ENCODE results near the gene UBQLN3.

The UBQLN3 gene

DNA sequence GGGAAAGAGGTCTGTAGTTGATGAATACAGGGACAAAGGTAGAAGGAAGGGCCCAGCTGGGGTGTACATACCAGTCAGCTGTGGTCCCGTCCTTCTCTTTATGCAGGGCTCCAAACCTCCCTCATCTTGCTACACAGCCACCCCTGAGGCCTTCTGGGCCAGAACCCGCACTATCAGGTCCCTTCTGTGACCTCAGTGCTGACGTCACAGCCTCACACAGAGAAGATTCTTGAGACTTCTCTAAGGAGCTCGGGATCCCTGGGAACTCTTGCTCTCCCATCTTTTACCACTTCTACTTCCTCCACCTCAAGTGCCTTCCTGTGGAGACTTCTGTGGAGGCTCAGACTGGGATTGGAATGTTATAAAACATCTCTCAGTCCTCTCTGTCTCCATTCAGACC is at the start of gene UBQLN3:
UBQLN3 (minus strand) TSS at position 155 of the 400 bp plus-strand sequence. CDS start 399 bp downstream, outside the sequence.
- no peak for DNase-seq

DNA sequence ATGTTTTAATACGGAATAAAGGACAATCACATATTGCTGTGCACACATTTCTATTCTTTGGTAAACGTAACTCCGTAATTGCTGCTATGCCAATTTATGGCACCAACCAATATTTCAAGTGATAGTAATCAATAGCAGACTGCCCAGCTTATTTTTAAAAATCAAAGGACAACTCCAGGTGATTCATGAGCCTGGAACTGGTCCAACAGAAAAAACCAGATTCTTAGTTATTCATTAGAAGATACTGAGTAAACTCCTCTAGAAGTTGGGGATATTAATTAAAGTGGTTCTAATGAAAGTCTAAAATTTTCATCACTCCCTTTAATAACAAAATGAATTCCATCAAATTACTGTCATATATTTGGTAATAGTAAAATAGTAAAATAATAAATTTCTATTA is 48.0 kb upstream of the UBQLN3 start:
- no peak for DNase-seq

DNA sequence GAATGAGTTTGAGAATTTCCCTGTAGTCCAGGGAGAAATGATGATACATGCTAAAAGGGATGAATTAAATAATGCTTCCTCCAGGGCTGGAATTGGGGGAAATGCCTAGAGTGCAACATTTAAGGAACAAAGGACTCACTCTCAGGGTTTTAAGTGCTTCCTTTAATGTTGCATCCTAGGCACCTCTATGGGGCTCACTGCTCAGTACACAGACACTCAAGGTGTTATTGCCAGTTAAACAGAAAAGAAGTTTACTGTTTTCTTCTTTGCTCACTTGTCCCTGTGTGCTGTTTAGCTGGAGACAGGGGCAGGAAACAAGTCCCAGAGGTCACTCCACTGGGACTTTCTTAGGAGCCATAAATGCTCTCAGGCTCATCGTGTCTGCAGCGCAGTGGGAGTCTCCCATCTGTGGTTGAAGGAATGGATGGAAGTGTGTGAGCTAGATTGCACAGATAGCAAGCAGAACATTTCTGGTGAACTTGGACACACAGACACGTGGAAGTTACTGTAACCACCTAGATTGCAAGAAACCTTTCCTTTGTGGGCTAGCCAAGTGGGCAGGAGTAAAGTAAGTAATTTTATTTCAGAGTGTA is 46.9 kb upstream of the UBQLN3 start:
- DNase-seq, result no peak

DNA sequence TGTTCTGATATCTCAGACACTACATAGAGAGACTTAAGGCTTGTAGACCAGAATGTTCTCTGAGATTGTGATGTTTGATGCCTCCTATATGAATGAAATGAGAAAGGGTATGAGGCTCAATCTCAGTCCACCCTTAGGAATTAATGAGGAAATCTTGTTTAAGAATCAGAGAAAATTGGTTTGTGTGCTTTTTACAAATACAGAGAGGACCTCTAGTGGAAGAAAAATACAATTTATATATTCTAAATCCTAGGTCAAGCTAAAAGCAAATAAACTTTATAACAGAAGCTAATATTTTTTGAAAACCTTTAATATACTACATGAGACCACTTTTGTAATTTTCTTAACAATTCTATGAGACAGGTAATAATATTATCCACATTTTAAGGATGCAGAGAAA is 43.6 kb upstream of the UBQLN3 start:
- DNase-seq, result no peak

DNA sequence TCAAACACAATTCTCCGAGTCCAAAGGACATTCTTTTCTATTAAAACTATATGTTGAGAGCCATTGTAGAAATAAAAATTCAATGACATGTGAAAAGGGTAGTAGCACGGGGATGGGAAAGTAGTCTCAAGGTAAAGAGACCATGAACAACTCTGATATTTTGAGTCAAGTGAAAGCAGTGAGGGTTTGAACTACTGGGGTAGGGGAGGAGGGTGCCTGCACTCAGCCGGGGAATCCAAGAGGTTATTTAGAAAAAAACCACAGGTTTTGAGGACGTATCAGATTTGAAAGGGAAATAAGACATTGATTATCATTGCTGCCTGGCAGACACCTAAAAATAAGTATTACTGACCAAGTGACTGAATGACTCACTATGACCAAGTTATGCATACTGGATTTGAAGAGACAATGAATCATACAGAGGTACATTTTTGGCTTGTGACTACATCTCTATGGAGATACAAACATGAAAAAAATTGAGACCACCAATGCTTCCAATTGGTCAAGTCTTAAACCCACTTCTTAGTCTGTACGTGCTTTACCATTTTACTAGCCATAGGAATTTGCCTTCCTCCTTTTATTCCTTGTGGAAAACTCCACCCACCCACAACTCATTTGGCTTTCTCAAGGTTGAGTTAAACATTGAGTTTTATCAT is 40.8 kb upstream of the UBQLN3 start:
- no peak for DNase-seq

DNA sequence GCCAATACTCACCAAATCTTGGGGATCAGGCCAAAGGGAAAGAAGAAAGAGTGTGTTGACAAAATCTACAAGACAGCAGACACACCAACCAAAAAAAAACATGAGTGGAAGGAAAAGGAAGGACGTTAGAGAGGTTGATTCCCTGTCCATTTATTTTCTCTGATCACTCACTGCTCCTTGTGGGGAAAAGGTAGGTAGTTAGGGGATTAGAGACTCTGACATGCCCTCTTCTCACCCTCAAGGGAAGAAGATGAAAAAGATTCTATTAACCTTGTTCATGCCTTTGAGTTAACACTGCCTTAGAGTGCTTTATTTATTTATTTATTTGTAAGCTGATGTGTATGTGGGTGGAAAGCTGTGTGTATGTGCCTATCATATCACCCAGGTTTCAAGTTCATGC is 38.7 kb upstream of the UBQLN3 start, which contains the start of gene OR52H1:
OR52H1 (minus strand) TSS at position 101 of the 400 bp plus-strand sequence. CDS start 3,035 bp downstream, outside the sequence.
- DNase-seq, result no peak

DNA sequence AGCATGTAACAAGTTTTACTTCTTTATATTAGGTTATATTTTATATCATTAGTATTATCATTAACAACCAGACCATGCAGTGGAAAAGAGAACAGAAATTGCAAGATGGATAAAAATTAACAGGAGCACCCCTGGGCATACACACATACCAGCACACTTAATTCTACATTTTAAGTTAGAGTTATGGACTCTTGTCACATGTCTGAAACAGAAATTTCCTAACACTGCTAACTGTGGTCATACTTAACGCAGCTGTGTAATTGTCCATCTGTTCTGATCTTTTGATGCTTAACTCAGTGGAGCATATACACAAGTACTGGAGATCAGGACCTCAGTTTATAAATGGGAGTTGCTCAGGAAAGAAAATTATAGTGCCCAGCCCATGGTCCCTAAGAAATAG is 38.2 kb upstream of the UBQLN3 start:
- no peak for DNase-seq

DNA sequence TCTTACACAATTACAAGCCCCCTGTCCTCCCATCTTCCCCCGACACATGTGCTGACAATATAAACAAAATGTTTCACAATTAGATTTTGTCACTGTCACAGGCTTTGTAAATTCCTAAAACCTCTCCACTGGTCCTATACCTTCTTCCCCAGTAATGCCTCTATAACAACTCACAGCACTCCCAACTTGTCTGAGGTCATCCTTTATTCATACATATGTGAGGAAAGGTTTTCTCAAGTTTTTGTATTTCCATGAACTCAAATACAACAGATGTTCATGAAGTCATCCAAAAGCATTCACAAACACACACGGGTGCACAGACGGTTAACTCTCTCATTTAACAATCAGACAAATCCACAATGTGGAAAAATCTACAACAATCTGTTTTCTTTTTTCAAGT is 36.7 kb upstream of the UBQLN3 start:
- no peak for DNase-seq

DNA sequence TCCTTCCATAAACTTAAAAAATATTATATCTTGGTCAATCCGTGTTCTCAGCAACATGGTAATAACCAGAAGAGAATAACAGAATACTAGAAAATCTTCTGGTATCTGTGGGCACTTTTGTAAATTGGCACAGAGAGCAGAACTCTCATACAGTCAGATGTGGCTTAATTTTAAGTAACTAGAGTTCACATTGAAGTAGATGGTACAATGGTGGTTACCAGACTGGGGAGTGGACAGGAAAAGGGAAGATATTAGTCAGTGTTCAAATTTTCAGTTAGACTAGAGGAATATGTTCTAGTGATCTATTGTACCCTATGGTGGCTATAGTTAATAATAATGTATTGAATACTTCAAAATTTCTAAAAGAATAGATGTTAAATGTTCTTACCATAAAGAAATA is 31.7 kb upstream of the UBQLN3 start:
- no peak for DNase-seq

DNA sequence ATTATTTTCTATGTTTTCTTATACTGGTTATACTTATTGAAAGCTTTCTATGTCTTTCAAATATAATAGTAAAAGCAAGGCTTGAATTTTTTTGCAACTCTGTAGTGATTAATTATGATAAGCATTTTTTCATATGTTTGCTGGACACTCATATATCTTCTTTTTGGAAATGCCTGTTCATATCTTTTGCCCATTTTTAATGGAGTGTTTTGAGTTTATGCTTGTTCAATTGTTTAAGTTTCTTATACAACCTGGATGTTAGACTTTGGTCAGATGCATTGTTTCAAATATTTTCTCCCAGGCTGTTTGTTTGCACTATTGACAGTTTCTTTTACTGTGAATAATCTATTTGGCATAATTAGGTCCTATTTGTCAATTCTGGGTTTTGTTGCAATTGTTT is 26.7 kb upstream of the UBQLN3 start:
- DNase-seq, result no peak

DNA sequence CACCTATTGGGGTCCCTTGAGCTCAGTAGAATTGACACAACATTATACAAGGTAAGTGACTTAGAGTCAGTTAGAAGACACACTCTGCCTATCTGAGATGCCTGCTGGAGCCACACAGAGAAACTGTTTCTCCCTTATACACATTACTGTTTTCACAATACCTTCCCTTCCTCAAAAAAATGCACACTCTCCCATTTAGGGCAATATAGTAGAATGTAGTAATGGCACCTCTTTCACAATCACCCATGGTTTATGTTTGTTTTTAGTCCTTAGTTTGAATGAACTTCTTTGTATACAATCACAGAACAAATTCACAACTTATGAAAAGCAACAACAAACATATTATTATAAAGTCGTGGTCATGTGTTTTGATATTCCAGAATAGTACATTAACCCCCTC is 24.3 kb upstream of the UBQLN3 start:
- DNase-seq, result no peak

DNA sequence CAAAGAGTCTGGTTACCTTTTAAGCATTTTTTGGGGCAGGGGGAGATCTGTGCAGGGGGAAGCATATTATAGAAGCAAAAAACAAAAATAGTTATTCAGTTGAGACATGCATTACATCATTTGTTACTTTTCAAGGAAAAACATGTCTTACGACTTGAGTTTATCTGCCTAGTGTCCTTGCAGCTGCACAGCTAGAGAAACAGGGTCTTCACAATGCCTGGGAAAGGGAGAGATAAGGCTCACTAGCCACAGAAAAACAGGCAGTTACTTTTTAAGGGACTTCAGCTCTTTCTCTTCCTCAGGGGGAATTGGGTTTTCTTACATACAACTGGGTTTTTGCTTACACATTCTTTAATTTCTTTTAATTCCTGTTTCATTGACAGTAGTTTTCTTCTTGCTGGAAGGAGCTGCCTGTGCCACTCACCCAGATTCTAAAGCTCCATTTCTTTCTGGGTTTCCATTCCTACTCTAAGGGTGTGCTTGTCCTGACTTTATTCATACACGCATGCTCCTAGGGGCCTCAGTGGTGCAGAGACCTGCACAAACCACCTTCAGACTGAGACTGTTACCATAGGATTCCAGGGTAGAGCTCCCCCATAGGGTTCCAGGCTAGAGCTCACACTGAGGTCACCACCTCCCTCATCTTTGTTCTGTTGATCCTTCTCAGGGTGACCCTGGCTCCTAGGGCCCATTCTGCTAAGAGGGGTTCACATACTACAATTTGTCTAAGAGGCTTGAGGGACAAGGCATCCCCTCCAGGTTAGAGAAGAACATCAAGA is 21.5 kb upstream of the UBQLN3 start:
- DNase-seq, result no peak

DNA sequence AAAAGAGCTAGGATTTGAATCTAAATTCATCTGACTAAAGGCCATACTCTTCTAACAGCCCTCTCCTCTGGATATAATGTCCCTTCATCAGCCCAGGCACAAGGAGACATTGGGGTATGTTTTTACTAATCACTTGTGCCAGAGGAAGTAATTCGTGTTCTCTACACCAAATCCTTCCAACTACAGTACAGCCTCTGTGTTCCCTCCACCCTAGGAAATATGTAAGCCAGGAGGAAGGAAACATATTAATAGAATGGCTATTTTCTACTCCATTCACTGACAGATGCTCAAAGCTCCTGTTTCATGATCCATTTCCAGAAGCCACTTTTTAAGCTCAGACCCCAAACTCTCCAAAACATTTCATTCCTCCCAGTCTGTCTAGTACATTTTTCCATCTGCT is 18.7 kb upstream of the UBQLN3 start:
- DNase-seq, result no peak

DNA sequence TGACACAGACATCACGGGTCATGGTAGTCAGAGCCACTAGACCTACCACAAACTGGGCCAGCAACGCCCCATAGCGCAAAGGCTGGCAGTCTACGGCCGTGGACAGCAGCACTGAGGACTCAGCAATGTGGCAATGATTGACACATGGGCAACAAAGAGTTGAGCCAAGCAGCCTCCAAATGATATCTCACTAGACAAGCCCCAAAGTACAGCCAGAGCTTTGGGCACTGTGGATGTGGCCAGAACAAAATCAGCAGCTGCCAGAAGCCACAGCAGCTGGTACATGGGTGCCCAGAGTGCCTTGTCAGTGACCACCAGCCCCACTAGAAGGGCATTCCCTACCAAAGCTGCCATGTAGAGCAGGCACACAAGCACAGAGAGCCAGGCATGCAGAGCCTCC is 18.0 kb upstream of the UBQLN3 start:
- DNase-seq, result no peak

DNA sequence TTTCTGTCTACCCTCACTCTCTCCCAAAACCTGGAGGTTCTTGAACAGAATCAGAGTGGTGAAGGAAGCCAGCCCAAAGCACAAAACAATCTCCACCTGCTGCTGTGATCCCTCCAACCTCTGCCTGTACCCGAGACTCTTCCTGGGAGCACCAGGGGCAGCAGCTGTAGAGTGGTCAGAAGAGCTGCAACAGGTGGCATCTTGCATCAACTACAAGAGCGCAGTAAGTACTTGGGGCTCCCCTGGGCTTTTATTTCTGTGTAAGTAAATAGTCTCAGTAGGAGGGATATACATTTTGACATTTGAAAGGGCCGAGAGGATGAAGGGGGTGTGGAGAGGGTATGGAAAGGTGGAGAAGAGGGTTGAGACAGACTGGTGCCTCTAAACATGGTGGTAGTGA is 15.0 kb upstream of the UBQLN3 start:
- no peak for DNase-seq

DNA sequence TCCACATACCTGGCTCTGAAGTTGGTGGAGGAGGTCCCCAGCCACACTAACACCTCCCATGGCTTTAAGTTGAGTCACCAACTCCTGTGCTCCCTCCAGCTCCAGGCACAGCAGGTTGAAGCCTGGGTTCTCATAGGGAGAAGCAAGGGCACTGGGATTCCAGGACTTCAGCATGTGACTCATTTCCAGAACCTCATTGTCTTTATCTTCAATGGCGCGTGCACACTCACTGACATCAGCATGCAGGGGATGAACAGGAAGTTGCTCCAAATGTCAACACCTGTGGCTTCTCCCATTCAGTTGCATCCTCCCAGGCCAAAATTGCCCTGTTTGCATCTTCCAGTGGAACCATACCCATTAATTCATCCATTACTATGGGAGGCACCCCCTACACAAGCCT is 12.6 kb upstream of the UBQLN3 start:
- DNase-seq, result no peak

DNA sequence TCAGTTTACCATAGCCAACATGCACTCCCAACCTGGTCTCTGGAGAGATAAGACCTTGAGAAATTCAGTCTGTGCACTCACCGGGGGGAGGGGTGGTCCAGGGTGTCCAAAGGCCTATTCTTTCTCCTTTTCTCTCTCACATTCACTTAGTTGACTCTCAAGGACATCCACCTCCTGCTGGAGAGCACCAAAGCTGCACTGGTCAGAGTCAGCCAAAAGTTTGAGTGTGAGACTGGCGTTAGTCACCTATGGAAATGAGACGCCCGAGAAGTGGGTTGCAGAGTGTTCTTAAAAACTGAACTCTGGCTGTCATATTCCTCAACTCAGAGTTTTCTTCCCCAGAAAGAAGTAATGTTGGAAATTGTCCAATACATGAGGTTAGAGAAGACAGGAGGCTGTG is 11.8 kb upstream of the UBQLN3 start:
- no peak for DNase-seq

DNA sequence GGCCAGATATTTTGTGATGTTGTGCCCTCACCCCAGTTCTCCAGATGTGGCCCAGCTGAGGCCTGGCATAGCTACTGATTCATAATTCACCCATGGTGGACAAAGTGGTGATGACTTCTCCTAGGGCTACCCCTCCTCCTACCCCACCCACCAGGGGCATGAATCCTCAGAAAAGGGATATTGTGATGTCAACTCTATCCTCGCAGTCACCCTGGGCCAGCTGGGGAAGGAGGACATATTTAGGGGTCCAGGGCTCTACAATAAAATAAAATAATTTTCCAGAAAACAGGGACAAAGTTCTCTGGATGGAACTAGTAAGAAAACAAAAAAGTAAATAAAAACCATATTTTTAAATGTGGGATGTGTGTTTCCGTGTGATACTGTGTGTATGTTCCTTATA is 6.8 kb upstream of the UBQLN3 start, which contains the start of gene UBQLNL:
UBQLNL (minus strand) TSS at position 101 of the 400 bp plus-strand sequence. CDS start 258 bp downstream, outside the sequence.
- no peak for DNase-seq

DNA sequence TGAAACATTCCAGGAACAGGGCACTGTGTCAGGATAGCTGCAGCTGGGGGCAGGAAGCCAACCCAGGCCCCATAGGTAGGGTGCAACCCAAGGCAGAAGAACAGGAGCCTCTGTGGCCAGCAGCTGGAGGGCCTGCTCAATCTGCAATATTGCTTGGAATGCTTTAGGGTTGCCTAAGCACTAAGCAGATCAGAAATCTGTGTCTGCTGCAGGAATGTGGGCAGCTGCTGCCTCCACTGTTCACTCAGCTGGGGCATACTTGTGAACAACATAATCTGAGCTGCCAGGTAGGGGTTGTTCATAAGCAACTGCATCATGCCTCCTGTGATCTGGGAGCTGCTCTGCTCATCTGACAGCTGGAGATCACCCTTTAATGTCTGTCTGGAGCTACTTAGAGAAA is 5.1 kb upstream of the UBQLN3 start:
- DNase-seq, result no peak

DNA sequence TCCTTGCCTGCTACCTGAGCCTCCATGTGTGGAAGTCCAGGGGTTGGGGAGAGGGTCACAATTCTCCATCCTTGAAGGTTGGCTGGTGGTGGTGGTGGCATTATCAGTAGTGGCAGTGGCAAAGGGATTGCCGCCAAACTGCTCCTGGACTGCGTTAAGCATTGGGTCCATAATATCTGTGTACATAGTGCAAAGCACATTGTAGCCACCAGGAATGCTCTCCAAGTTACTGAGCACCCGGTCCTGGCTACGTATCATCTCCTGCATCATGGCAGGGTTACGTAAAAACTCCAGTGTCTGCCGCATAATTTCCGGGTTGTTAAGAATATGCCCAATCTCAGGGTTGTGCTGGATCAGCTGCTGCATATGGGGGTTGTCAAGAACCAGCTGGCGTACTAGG is 1.2 kb downstream of the UBQLN3 start:
- DNase-seq, result no peak

DNA sequence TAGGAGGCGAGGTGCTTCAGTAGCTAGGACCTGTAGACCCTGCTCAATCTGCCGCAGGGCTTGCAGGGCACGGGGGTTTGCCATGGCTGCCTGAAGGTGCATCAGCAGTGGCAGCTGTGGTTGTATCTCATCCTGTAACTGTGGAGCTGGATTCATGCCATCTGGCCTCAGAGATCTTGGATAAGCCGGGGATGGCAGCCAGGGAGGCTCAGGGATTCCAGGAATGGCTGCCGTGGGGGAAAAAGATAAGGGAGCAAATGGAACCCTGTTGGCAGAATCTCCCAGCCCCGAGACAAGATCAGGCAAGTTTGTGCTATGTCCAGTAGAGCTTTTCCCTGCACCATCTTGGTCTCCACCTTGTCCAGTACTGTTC is 1.8 kb downstream of the UBQLN3 start:
- DNase-seq, result no peak

DNA sequence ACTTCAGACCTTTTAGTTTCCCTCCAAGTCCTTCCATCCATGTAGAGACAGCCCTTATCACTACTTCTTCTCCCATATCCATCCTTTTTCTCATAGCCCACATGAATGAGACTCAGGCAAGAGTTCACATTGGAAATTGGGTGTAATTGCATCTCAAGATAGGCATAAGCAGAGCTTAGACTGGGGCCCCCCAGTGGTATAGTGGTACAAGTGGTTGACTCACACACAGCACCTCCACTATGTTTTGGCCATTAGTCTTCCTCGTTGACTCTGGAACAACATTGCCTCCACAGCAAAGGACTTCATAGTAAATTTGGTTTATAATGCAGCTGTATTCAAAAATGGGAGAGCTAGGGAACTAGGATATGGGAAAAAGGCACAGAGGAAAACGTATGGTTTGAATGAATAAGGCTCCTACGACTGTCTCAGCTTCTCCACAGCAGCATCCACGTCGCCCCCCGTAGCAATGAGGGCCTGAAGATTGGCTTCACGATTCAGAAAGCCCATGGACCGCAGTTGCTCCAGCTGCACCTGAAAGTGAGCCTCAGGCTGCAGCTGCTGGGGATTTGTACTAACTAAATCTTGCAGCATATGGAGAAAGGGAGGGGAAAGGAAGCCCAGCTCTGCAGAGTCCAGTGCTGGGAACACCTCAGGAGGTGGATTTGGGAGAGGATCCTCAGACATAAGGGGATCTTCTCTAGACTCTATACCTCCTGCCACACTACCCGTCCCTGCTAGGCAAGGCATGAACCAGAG is 2.4 kb downstream of the UBQLN3 start:
- no peak for DNase-seq

DNA sequence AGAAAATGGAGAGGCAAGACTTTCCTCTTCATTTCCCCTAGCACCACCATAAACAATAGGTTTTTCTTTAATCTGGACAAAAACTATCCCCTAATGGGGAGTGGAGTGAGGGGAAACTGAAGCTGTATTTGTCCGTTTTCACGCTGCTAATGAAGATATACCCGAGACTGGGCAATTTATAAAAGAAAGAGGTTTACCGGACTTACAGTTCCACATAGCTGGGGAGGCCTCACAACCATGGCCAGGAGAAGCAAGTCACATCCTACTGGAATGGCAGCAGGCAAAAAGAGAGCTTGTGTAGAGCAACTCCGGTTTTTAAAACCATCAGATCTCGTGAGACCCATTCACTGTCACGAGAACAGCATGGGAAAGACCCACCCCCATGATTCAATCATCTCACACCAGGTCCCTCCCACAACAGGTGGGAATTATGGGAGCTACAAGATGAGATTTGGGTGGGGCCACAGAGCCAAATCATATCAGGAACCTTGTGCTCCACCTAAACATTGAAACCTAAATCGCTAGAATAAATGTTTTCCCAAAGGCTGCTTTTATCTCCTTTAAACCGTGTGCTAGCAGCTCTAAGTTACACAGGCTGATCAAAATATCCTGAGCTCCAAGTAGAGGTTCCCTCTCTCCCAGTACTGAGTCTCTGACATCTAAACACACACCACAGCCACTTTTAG is 4.3 kb downstream of the UBQLN3 start:
- no peak for DNase-seq

Measured in CD4-positive, alpha-beta T cell treated with Interferon gamma for 1 hour (primary cell).